Heart left ventricle (tissue), 13 donors: Measurements from ENCODE around the gene LRP5.

Source experiments
- POLR2A ChIP-seq, 2 donors: fragments of 450-650 bp; IDR thresholded peaks; one replicate each; pipeline ENCODE4 v1.6.1; 2017; ENCODE audit warnings: antibody characterized with exemption in 2 of 2, mild to moderate bottlenecking in 2 of 2, moderate library complexity in 2 of 2
- TF ChIP-seq, protein P1 (sequence below), 12 donors: fragments of 200-600 bp; sonication (generic) in 4 of 12; IDR thresholded peaks; one replicate each; pipeline versions ENCODE4 v1.5.0 to v1.8.0; 2018 to 2022; ENCODE audit warnings: antibody characterized with exemption in 12 of 12, mild to moderate bottlenecking in 5 of 12
- donor health status: ischemic (EF 13 %, LVEDD 7.1; RV severe dilation, severe dysfunction).
- donor health status: DM: no; HTN: yes; CAD: no.
- donor health status: DM: no; HTN: no; CAD: no.
- donor health status: ischemic (EF 25% LVEDD 6.9; RV normal size, moderate dysfunction).
- donor health status: ischemic (EF 25% LVEDD 5.7; RV mildly dilated, moderate dysfunction).
- donor health status: ischemic (EF 35%, LVEDD 5.7; RV mildly dilated, moderate dysfunction).
- donor health status: nonischemic (EF 11% LVEDD 7.7; RV severe dilation, severe dysfunction).
- donor health status: DM: yes; HTN: yes; CAD: no.
- donor health status: PGD.
- donor health status: ischemic (EF 29% LVEDD 5.4; RV normal size, mild dysfunction).
- donor health status: nonischemic (EF 23%, LVEDD 6.1; RV moderate dilation, normal function).

DNA sequence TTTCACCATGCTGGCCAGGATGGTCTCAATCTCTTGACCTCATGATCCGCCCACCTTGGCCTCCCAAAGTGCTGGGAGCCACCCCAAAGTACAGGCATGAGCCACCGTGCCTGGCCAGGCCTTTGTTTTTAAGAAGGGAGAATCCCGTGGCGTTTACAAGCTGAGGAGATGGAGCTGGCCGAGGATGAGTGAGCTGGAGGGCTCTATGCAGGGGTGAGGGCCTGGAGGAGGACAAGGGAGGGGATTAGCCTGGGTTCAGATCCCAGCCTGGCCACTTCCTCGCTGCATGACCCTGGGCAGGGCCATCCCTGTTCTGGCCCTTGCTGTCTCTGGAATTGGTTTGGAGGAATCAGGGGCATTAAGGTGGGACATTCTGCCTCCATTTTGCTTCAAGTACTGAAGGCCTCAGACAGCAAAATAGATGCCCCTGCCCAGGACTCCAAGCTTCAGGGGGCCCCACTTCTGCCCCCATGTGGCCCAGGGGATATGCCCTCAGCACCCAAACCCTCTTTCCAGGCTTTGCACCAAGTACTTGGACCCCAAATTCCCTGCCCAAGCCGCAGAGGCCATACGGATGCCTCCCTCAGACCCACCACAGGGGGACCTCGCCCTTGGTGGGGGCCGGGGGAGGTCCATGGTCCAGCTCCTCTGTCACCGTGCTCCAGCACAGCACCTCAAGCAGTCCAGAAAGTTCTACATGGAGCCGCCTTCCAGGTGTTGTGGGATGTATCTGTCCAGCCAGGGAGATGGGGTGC is 12.1 kb upstream of the LRP5 start:
- TF ChIP-seq, protein P1, sequence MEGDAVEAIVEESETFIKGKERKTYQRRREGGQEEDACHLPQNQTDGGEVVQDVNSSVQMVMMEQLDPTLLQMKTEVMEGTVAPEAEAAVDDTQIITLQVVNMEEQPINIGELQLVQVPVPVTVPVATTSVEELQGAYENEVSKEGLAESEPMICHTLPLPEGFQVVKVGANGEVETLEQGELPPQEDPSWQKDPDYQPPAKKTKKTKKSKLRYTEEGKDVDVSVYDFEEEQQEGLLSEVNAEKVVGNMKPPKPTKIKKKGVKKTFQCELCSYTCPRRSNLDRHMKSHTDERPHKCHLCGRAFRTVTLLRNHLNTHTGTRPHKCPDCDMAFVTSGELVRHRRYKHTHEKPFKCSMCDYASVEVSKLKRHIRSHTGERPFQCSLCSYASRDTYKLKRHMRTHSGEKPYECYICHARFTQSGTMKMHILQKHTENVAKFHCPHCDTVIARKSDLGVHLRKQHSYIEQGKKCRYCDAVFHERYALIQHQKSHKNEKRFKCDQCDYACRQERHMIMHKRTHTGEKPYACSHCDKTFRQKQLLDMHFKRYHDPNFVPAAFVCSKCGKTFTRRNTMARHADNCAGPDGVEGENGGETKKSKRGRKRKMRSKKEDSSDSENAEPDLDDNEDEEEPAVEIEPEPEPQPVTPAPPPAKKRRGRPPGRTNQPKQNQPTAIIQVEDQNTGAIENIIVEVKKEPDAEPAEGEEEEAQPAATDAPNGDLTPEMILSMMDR (IDR thresholded peaks at IDR 0.05): no peak
- TF ChIP-seq POLR2A (IDR thresholded peaks at IDR 0.05): no peak
